GM12878 (cell line): ENCODE data around the gene IRF4. TPM values are rescaled to one million over a fixed set of nuclear protein-coding genes. Genes with fewer than 3 reads are reported as not detected.

Source experiments
- ATAC-seq: fragments of 200-7000 bp; cut with Tn5 transposase; 3 replicates; pipeline ENCODE4 v1.9.1; 2020; ENCODE audit warnings: mild to moderate bottlenecking, moderate library complexity
- BruUV-seq: library from RNA; stranded (reverse); fragments of 400-500 nt; replicated peaks from 2 replicates; lab custom pipeline; 2021; lab: Mats Ljungman, UMichigan
- CTCF ChIA-PET: fragments of 300-600 bp; sonication (Branson Sonifier 250); formaldehyde crosslinking; extraction: SDS; loops from one replicate; lab custom pipeline; 2021; ENCODE audit warnings: inconsistent platforms; lab: Yijun Ruan, JAX
- POLR2A ChIA-PET: fragments of 350-600 bp; formaldehyde crosslinking; extraction: SDS; loops from one replicate; lab custom pipeline; 2021; ENCODE audit warnings: inconsistent platforms; lab: Charles Lee
- RAD21 ChIA-PET: fragments of 300-600 bp; sonication (Branson Sonifier 250); formaldehyde crosslinking; loops from one replicate; lab custom pipeline; 2023; ENCODE audit warnings: antibody characterized with exemption; ENCODE audit not compliant: unreplicated experiment; lab: Charles Lee
- SMC1A ChIA-PET: fragments of 300-600 bp; sonication (Branson Sonifier 250); formaldehyde crosslinking; loops from one replicate; lab custom pipeline; 2023; ENCODE audit not compliant: unreplicated experiment, uncharacterized antibody; lab: Charles Lee
- DNase-seq: peaks from one replicate; pipeline ENCODE4 v3.0.0-alpha.2; 2011; ENCODE audit warnings: low read depth, low spot score
- FAIRE-seq: peaks from 3 replicates; lab custom pipeline; 2011; peaks lifted over from hg19 to GRCh38; lab: Jason Lieb, UNC
- H2AFZ ChIP-seq: 2 replicates; pipeline ENCODE4 v1.6.0; 2011; ENCODE audit warnings: low read depth, low read length, control low read depth; ENCODE audit not compliant: control insufficient read depth
- H3K27ac ChIP-seq: 2 replicates; pipeline ENCODE4 v1.5.1; 2011; ENCODE audit warnings: control low read depth; ENCODE audit not compliant: control insufficient read depth, insufficient read depth
- H3K27me3 ChIP-seq, 2 experiments: replicated peaks in 1 of 2; 2 replicates each; pipeline versions ENCODE4 v1.6.0 to v1.6.1; 2011; ENCODE audit warnings: low read length in 1 of 2; ENCODE audit not compliant: control insufficient read depth in 2 of 2, insufficient read depth in 2 of 2
- H3K36me3 ChIP-seq, 2 experiments: 2 replicates each; pipeline ENCODE4 v1.5.1; 2011; ENCODE audit warnings: low read length in 1 of 2; ENCODE audit not compliant: control insufficient read depth in 2 of 2, insufficient read depth in 2 of 2
- H3K4me1 ChIP-seq: 2 replicates; pipeline ENCODE4 v1.6.1; 2011; ENCODE audit warnings: mild to moderate bottlenecking, low read length, moderate library complexity, mixed read lengths; ENCODE audit not compliant: control insufficient read depth, insufficient read depth
- H3K4me2 ChIP-seq: 2 replicates; pipeline ENCODE4 v1.6.0; 2011; ENCODE audit warnings: control low read depth; ENCODE audit not compliant: control insufficient read depth, insufficient read depth
- H3K4me3 ChIP-seq: fragments of 200-600 bp; sonication (generic); 2 replicates; pipeline ENCODE4 v1.5.1; 2016
- H3K79me2 ChIP-seq: 2 replicates; pipeline ENCODE4 v1.6.0; 2011; ENCODE audit warnings: low read length; ENCODE audit not compliant: control insufficient read depth, insufficient read depth
- H3K9ac ChIP-seq: 2 replicates; pipeline ENCODE4 v1.8.0; 2011; ENCODE audit warnings: low read length, control low read depth, mixed read lengths; ENCODE audit not compliant: control insufficient read depth, insufficient read depth
- H3K9me3 ChIP-seq: replicated peaks from 3 replicates; pipeline ENCODE4 v1.5.1; 2011; ENCODE audit warnings: mild to moderate bottlenecking, low read length; ENCODE audit not compliant: control insufficient read depth, insufficient read depth
- H4K20me1 ChIP-seq: 2 replicates; pipeline ENCODE4 v1.6.0; 2011; ENCODE audit not compliant: control insufficient read depth, insufficient read depth
- BACH1 ChIP-seq: fragments of 450-650 bp; IDR thresholded peaks from 2 replicates; pipeline ENCODE4 v1.6.1; 2017; ENCODE audit warnings: mild to moderate bottlenecking, borderline replicate concordance
- BCL3 ChIP-seq: IDR thresholded peaks from 2 replicates; pipeline ENCODE4 v1.6.1; 2011; ENCODE audit warnings: borderline replicate concordance, low read depth, mild to moderate bottlenecking, moderate library complexity, low read length; ENCODE audit not compliant: insufficient read depth, poor library complexity, severe bottlenecking
- CHD2 ChIP-seq: IDR thresholded peaks from 2 replicates; pipeline ENCODE4 v1.6.1; 2011; ENCODE audit warnings: low read depth, low read length, improper control_type of control experiment, borderline replicate concordance
- ESRRA ChIP-seq: IDR thresholded peaks from 2 replicates; pipeline ENCODE4 v1.6.1; 2012; ENCODE audit warnings: mild to moderate bottlenecking, low read length, improper control_type of control experiment
- FOXK2 ChIP-seq: fragments of 450-650 bp; IDR thresholded peaks from 2 replicates; pipeline ENCODE4 v1.6.1; 2017; ENCODE audit warnings: mild to moderate bottlenecking, moderate library complexity
- MTA2 ChIP-seq: fragments of 450-650 bp; IDR thresholded peaks from 2 replicates; pipeline ENCODE4 v1.6.1; 2016; ENCODE audit warnings: low read depth, mild to moderate bottlenecking, moderate library complexity
- MTA3 ChIP-seq: IDR thresholded peaks from 2 replicates; pipeline ENCODE4 v1.6.1; 2012; ENCODE audit warnings: low read length, inconsistent platforms, borderline replicate concordance
- PML ChIP-seq: IDR thresholded peaks from 2 replicates; pipeline ENCODE4 v1.6.1; 2012; ENCODE audit warnings: low read length, inconsistent platforms
- POLR2A ChIP-seq: IDR thresholded peaks from 2 replicates; pipeline ENCODE4 v1.6.1; 2011; ENCODE audit warnings: low read depth, mild to moderate bottlenecking, low read length
- POLR2AphosphoS2 ChIP-seq: IDR thresholded peaks from 2 replicates; pipeline ENCODE4 v1.6.1; 2011; ENCODE audit warnings: low read depth, mild to moderate bottlenecking, low read length, improper control_type of control experiment, moderate library complexity
- SMAD5 ChIP-seq: IDR thresholded peaks from 2 replicates; pipeline ENCODE4 v1.6.1; 2016; ENCODE audit warnings: antibody characterized with exemption, low read depth
- TCF12 ChIP-seq: IDR thresholded peaks from 2 replicates; pipeline ENCODE4 v1.6.1; 2011; ENCODE audit warnings: low read depth, mild to moderate bottlenecking, low read length
- WGBS: methylation state at CpG from one replicate; pipeline ENCODE4 v1.1.6; 2016; ENCODE audit warnings: low lambda C conversion rate; ENCODE audit not compliant: insufficient replicate concordance, insufficient coverage; ENCODE audit errors: missing lambda C conversion rate; 5-methylcytosine and 5-hydroxymethylcytosine counted together
- in situ Hi-C: fragments of 300-500 bp; cut with MboI; formaldehyde crosslinking; loops from 9 replicates; pipeline ENCODE4 v1.14.3; 2018; ENCODE audit warnings: mixed read lengths
- intact Hi-C: fragments of 100-400 bp; cut with micrococcal nuclease; formaldehyde crosslinking; loops from one replicate; pipeline ENCODE4 v1.14.2; 2022; ENCODE audit not compliant: unreplicated experiment
- polyA plus RNA-seq, 11 experiments: library from polyadenylated mRNA; depleted of rRNA in 4 of 11; unstranded in 6 of 11; stranded (reverse) in 5 of 11; fragments of >200 nt; fragmentation: Nextera tagmentation in 4 of 11; fragmentation: Illumina TruSeq in 1 of 11; extraction: Ambion mirVana in 4 of 11; extraction: Trizol in 1 of 11; gene quantifications; 1 replicate in 1 of 11; 2 replicates in 10 of 11; pipeline versions ENCODE4 v1.2.1 to v1.2.3, GENCODE V29; 2011 to 2016; ENCODE audit warnings: inconsistent platforms in 2 of 11, missing spikeins in 2 of 11, low read depth in 1 of 11
- total RNA-seq, 4 experiments: library from RNA; depleted of rRNA in 3 of 4; stranded (reverse); fragments of >200 nt in 3 of 4; fragmentation: Illumina TruSeq in 1 of 4; extraction: Trizol in 1 of 4; gene quantifications; 2 replicates each; pipeline versions ENCODE4 v1.2.1 to v1.2.3, GENCODE V29; 2013 to 2021
- TF ChIP-seq, protein P1 (sequence below): fragments of 450-650 bp; IDR thresholded peaks from 2 replicates; pipeline ENCODE4 v1.6.1; 2016; ENCODE audit warnings: mild to moderate bottlenecking
- TF ChIP-seq, protein P2 (sequence below): fragments of 450-650 bp; formaldehyde crosslinking; IDR thresholded peaks from 2 replicates; pipeline ENCODE4 v1.4.0; 2022; ENCODE audit warnings: mild to moderate bottlenecking, moderate library complexity
- TF ChIP-seq, protein P3 (sequence below): fragments of 150-350 bp; IDR thresholded peaks from 2 replicates; pipeline ENCODE4 v1.6.1; 2014; ENCODE audit warnings: mild to moderate bottlenecking, low read depth, low read length

IRF4 gene
- total and polyA plus RNA-seq, 10 of the 15 experiments (the other 5 are each of a cell fraction or from before 2014, with no cell fraction given) = 50.0 to 495 (median 257) TPM

DNA sequence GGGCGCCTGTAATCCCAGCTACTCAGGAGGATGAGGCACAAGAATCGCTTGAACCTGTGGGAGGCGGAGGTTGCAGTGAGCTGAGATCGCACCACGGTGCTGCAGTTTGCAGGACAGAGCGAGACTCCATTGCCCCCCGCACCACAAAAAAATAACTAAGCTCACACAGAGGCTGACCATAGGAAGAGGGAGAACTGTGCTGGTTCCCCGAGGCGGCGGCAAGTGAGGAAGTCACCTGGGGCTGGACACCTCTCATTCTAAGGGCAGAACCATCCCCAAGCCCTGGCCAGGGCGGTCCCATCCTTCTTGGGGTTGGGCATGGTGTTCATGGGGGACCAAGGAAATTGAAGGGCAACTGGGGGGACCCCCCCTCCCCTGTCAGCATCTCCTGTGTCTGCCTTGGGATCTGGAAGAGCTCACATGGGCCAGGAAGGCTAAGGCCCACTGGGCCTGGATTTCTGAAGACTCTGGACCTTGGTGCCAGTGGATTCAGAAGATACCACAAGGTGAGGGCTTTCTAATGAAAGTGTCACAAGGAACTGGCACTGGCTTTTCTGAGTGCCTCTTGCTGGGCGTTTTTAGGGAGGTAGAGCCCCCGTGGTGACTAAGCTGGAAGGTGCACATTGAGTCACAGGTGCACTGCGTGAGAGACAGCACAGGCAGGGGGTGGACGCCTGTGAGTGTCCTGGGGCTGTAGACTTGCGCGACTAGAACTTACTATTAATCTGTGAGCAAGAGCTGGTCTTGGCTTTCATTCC lies 11.5 kb downstream of the IRF4 start:
- H3K4me1 ChIP-seq = peaks cover 19% of the 10 kb centered on the region
- H3K4me2 ChIP-seq = peak overlapping the region; percentile 57
- DNase-seq = no peak
- no peak for FAIRE-seq
- H3K4me3 ChIP-seq = peak overlapping the region; percentile 59
- CTCF ChIA-PET = interaction anchor here (0.8 to 4.2 kb wide), 11 partner anchors 9 to 215 kb away, joined by 3 to 21 read pairs (median 6); no protein-coding TSS in a partner anchor
- no peak overlapping the region for H2AFZ ChIP-seq
- H3K27ac ChIP-seq = peak overlapping the region; percentile 7; the same call in 1 of the 2 replicates
- SMC1A ChIA-PET = interaction anchor here (0.7 to 6.1 kb wide), 25 partner anchors 11 to 219 kb away, joined by 3 to 68 read pairs (median 4); partner anchors contain the start of gene IRF4
- H3K9me3 ChIP-seq = no peaks in the 10 kb centered on the region
- H3K27me3 ChIP-seq = no peaks in the 10 kb centered on the region
- peaks cover 71% of the 10 kb centered on the region for H3K79me2 ChIP-seq
- intact Hi-C loops (no loop called here), in situ Hi-C loops (no loop called here)
- H4K20me1 ChIP-seq = peaks cover 26% of the 10 kb centered on the region
- POLR2A ChIA-PET = interaction anchor here (1.1 to 4.6 kb wide), 9 partner anchors 9 to 213 kb away, joined by 3 to 42 read pairs (median 4); partner anchors contain the start of gene IRF4
- peaks cover 51 to 67% of the 10 kb centered on the region in 2 experiments for H3K36me3 ChIP-seq
- H3K9ac ChIP-seq = peak overlapping the region; percentile 5; the same call in 1 of the 2 replicates
- RAD21 ChIA-PET = interaction anchor here (0.8 to 5.4 kb wide), 22 partner anchors 11 to 214 kb away, joined by 3 to 50 read pairs (median 6); partner anchors contain the start of gene IRF4
- WGBS = 69% methylated on average over 17 of the region's 17 CpGs
- BruUV-seq = no TSS peak
- peak; percentile 21 for ATAC-seq
- TF ChIP-seq TCF12 (0 out of 2 replicates have a peak, but pooled peaks have one; percentile 19), FOXK2 (no peak), MTA2 (no peak), POLR2AphosphoS2 (peak; percentile 19; the same call in 1 of the 2 replicates), CHD2 (0 out of 2 replicates have a peak, but pooled peaks have one; percentile 43), BACH1 (peak; percentile 85), MTA3 (peak; percentile 81), ESRRA (no peak), SMAD5 (peak; percentile 69), PML (peak; percentile 79), POLR2A (peak; percentile 57), BCL3 (peak; percentile 76)
- TF ChIP-seq, protein P1, sequence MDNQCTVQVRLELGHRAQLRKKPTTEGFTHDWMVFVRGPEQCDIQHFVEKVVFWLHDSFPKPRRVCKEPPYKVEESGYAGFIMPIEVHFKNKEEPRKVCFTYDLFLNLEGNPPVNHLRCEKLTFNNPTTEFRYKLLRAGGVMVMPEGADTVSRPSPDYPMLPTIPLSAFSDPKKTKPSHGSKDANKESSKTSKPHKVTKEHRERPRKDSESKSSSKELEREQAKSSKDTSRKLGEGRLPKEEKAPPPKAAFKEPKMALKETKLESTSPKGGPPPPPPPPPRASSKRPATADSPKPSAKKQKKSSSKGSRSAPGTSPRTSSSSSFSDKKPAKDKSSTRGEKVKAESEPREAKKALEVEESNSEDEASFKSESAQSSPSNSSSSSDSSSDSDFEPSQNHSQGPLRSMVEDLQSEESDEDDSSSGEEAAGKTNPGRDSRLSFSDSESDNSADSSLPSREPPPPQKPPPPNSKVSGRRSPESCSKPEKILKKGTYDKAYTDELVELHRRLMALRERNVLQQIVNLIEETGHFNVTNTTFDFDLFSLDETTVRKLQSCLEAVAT = peak; percentile 69; the same call in 1 of the 2 replicates
- TF ChIP-seq, protein P2, sequence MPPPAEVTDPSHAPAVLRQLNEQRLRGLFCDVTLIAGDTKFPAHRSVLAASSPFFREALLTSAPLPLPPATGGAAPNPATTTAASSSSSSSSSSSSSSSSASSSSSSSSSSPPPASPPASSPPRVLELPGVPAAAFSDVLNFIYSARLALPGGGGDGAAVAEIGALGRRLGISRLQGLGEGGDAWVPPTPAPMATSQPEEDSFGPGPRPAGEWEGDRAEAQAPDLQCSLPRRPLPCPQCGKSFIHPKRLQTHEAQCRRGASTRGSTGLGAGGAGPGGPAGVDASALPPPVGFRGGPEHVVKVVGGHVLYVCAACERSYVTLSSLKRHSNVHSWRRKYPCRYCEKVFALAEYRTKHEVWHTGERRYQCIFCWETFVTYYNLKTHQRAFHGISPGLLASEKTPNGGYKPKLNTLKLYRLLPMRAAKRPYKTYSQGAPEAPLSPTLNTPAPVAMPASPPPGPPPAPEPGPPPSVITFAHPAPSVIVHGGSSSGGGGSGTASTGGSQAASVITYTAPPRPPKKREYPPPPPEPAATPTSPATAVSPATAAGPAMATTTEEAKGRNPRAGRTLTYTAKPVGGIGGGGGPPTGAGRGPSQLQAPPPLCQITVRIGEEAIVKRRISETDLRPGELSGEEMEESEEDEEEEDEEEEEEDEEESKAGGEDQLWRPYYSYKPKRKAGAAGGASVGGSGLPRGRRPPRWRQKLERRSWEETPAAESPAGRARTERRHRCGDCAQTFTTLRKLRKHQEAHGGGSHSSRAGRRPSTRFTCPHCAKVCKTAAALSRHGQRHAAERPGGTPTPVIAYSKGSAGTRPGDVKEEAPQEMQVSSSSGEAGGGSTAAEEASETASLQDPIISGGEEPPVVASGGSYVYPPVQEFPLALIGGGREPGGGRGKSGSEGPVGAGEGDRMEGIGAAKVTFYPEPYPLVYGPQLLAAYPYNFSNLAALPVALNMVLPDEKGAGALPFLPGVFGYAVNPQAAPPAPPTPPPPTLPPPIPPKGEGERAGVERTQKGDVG (CRISPR knock-in tag) = 0 out of 2 replicates have a peak, but pooled peaks have one; percentile 35
- TF ChIP-seq, protein P3, sequence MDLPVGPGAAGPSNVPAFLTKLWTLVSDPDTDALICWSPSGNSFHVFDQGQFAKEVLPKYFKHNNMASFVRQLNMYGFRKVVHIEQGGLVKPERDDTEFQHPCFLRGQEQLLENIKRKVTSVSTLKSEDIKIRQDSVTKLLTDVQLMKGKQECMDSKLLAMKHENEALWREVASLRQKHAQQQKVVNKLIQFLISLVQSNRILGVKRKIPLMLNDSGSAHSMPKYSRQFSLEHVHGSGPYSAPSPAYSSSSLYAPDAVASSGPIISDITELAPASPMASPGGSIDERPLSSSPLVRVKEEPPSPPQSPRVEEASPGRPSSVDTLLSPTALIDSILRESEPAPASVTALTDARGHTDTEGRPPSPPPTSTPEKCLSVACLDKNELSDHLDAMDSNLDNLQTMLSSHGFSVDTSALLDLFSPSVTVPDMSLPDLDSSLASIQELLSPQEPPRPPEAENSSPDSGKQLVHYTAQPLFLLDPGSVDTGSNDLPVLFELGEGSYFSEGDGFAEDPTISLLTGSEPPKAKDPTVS = no peak
